Lower leg skin (tissue), 4 donors: ENCODE measurements around the gene ERH. TPM values are rescaled to one million over a fixed set of nuclear protein-coding genes. Genes with fewer than 3 reads are reported as not detected.

Experiments used
- DNase-seq, 2 donors: peaks; one replicate each; pipeline ENCODE4 v3.0.0-alpha.2; 2019; ENCODE audit warnings: low spot score in 2 of 2
- H3K4me3 ChIP-seq: fragments of 200-600 bp; sonication (generic); 2 replicates; pipeline ENCODE4 v1.5.1; 2017; ENCODE audit warnings: mild to moderate bottlenecking, low read depth; ENCODE audit not compliant: poor library complexity, severe bottlenecking
- CTCF ChIP-seq, 3 donors: fragments of 450-650 bp; IDR thresholded peaks; one replicate each; pipeline ENCODE4 v1.5.1; 2016; ENCODE audit warnings: antibody characterized with exemption in 3 of 3, mild to moderate bottlenecking in 3 of 3, moderate library complexity in 2 of 3
- POLR2A ChIP-seq, 2 donors: fragments of 450-650 bp; IDR thresholded peaks; one replicate each; pipeline ENCODE4 v1.6.1; 2016 to 2017; ENCODE audit warnings: antibody characterized with exemption in 2 of 2, mild to moderate bottlenecking in 1 of 2, moderate library complexity in 1 of 2
- WGBS, 2 donors: methylation state at CpG; one replicate each; pipeline ENCODE4 v1.1.5; 2018; 5-methylcytosine and 5-hydroxymethylcytosine counted together
- intact Hi-C: fragments of 100-400 bp; cut with DNase I; formaldehyde crosslinking; loops from one replicate; pipeline ENCODE4 v1.15.0; 2023; ENCODE audit warnings: low total_unique reads
- total RNA-seq, 4 donors: library from RNA; depleted of rRNA; stranded (reverse); fragments of >200 nt; gene quantifications; one replicate each; pipeline ENCODE4 v1.1.0, GENCODE V29; 2016

Gene ERH
- total RNA-seq, 4 donors from 2014 or later = 36.3 to 61.0 (median 42.5) TPM

GRCh38 chr14:69349091-69349777, 48.9 kb downstream of the ERH start:
- intact Hi-C loops = no loop called here
- WGBS, 2 donors = 87 to 88% methylated on average over 11 of the region's 11 CpGs
- H3K4me3 ChIP-seq = no peak overlapping the region
- TF ChIP-seq POLR2A (IDR thresholded peaks at IDR 0.05) (no peak), CTCF (IDR thresholded peaks at IDR 0.05) (no peak)
- DNase-seq = no peak

- WGBS, 2 donors = 49 to 62% methylated on average over 9 of the region's 9 CpGs
- no peak overlapping the region for H3K4me3 ChIP-seq
- intact Hi-C loops = no loop called here
- no peak for DNase-seq
- TF ChIP-seq CTCF (IDR thresholded peaks at IDR 0.05) (no peak), POLR2A (IDR thresholded peaks at IDR 0.05) (no peak)
Observed at GRCh38 chr14:69346710-69347109, 51.4 kb downstream of the ERH start.

GRCh38 chr14:69345402-69345801, 52.7 kb downstream of the ERH start:
- no peak overlapping the region for H3K4me3 ChIP-seq
- intact Hi-C loops = no loop called here
- 56 to 61% methylated on average over 4 of the region's 4 CpGs for WGBS, 2 donors
- no peak for DNase-seq
- no peak for TF ChIP-seq POLR2A (IDR thresholded peaks at IDR 0.05)
- no peak for TF ChIP-seq CTCF (IDR thresholded peaks at IDR 0.05)

GRCh38 chr14:69344171-69344570, 53.9 kb downstream of the ERH start:
- TF ChIP-seq CTCF (IDR thresholded peaks at IDR 0.05) (no peak), POLR2A (IDR thresholded peaks at IDR 0.05) (no peak)
- intact Hi-C loops = no loop called here
- H3K4me3 ChIP-seq = no peak overlapping the region
- no peak for DNase-seq
- WGBS, 2 donors = 91 to 95% methylated on average over 3 of the region's 3 CpGs

GRCh38 chr14:69342928-69343525, 55.1 kb downstream of the ERH start:
- 44% methylated on average over 8 of the region's 8 CpGs for WGBS, 2 donors
- intact Hi-C loops = no loop called here
- DNase-seq = no peak
- no peak overlapping the region for H3K4me3 ChIP-seq
- TF ChIP-seq POLR2A (IDR thresholded peaks at IDR 0.05) (no peak), CTCF (IDR thresholded peaks at IDR 0.05) (no peak)
